Activated T-helper 17 cell treated with anti-CD3 and anti-CD28 coated beads, Interleukin-2, amount 50 U/mL, for 72 hours (primary cell): Measurements from ENCODE around the gene ADAMTS2. TPM values are rescaled to one million over a fixed set of nuclear protein-coding genes. Genes with fewer than 3 reads are reported as not detected.
"Not testable (repeated sequence)": the region's sequence is repeated elsewhere in the genome, so short reads cannot be mapped to it uniquely, and the experiment has no call there.

Experiments used
- ATAC-seq: fragments of 150-1000 bp; cut with Tn5 transposase; replicated peaks from 2 replicates; pipeline ENCODE4 v1.10.0; 2021; ENCODE audit warnings: mild to moderate bottlenecking, moderate library complexity
- H3K27ac Mint-ChIP-seq: one replicate; pipeline ENCODE4 v1.8.0; 2022; ENCODE audit warnings: mixed read lengths
- H3K27me3 Mint-ChIP-seq: one replicate; pipeline ENCODE4 v1.8.0; 2022; ENCODE audit warnings: mixed read lengths
- H3K36me3 Mint-ChIP-seq: one replicate; pipeline ENCODE4 v1.8.0; 2022; ENCODE audit warnings: low read depth, mild to moderate bottlenecking, mixed read lengths
- H3K4me1 Mint-ChIP-seq: one replicate; pipeline ENCODE4 v1.8.0; 2022; ENCODE audit warnings: mixed read lengths
- H3K4me3 Mint-ChIP-seq: one replicate; pipeline ENCODE4 v1.8.0; 2022; ENCODE audit warnings: mild to moderate bottlenecking, mixed read lengths
- H3K9me3 Mint-ChIP-seq: one replicate; pipeline ENCODE4 v1.8.0; 2022; ENCODE audit warnings: mixed read lengths
- total RNA-seq, 2 donors: library from RNA; stranded (reverse); gene quantifications; one replicate each; pipeline ENCODE4 v1.2.3, GENCODE V29; 2022

The ADAMTS2 gene
- total RNA-seq, 2 donors from 2014 or later, result not detected

DNA sequence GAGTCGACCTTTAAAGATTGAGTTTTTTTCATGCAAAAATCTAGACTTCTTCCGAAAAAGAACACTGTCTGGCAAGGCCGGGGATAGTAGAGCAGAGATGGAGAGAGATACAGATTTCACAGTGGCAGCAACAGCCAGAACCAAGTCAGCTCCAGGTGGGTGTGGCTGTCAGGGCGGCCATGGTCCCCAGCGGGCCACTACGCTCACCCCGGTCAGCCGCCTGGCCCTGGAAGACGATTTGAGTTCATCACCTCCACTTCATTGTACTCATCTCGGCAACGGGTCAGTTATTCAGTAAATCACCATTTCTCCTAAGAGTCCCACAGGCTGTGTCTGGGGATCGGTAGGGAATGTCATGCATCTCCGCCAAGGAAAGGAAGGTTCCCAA lies 232.1 kb downstream of the ADAMTS2 start:
- H3K4me1 Mint-ChIP-seq, result no peaks in the 10 kb centered on the region
- H3K4me3 Mint-ChIP-seq, result no peak overlapping the region
- no peaks in the 10 kb centered on the region for H3K27me3 Mint-ChIP-seq
- H3K36me3 Mint-ChIP-seq, result no peaks in the 10 kb centered on the region
- no peak overlapping the region for H3K27ac Mint-ChIP-seq
- no peak for ATAC-seq
- peaks cover 17% of the 10 kb centered on the region for H3K9me3 Mint-ChIP-seq

DNA sequence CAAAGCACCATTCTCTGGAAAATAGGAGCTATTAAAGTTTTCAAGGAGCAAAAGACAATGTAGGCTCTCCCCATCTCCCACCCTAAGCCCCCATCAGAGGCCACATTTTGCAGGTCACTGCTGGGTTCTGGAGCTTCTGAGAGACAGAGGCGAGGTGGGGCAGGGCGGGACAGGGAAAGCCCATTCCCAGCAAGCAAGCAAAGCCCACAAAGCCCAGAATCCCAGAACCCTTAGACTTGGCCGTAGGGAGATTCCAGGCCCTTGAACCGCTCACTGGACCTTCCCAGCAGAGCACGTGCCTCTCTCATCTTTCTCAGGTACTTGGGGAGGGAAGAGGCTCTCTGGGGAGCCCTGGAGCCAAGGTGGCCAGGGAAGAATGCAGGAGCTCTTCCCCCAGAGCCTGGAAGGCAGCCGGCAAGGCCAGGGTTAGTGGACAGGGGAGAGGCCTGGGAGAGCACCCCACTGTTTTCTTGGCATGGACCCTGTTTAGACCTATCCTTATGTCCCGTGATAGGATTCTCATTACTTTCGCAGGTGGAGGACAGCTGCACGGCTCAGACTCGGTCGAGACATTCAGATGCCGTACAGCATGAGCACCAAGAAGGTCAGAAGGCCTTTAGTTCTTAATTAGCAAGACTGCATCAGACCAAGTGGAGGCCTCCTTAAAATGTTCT lies 232.7 kb downstream of the ADAMTS2 start:
- no peak for ATAC-seq
- H3K9me3 Mint-ChIP-seq, result peaks cover 17% of the 10 kb centered on the region

DNA sequence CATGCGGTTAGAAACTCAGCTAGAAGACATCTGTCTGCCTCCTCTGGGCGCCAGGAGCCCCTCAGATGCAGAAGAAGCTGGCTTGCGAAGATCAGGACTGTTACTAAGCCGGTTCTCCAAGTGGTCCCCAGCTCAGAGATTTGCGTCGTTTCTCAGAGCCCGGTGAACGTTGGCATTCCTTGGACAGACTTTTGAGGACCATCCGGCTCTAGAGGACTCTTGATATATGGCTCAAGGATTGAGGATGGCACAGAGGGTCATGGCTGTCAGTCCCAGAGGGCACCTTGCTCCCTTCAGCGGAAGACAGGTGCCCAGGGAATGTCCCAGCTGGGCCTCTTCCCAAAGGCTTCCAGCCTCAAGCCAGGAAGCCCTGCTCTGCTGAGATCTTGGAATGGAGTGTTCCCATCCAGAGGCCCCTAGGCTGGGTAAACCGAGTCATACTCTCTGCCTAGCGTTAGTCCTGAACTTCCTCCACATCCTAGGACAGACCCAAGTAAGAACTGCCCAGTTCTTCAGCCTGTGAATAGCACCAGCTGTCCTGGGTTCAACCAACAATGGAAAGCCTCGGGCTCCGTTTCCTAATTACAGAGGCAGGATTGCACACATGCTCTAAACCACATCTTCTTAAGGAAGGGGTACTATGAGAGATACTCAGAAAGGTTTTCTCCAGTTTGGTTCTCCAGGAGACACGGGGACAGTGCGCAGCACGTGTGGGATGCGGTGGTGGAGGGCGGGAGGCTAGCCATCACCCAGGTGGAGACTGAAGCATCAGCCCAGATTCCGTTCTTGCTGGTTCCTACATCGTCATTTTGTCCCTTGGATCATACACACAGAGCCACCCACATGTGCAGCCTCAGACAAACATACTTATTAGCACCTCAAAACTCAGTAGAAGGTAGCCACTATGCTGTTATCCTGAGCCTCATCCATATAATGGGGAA lies 233.7 kb downstream of the ADAMTS2 start:
- Mint-ChIP-seq H3K9me3 (peaks cover 17% of the 10 kb centered on the region), H3K27ac (no peak overlapping the region), H3K36me3 (no peaks in the 10 kb centered on the region), H3K4me3 (no peak overlapping the region), H3K27me3 (no peaks in the 10 kb centered on the region), H3K4me1 (no peaks in the 10 kb centered on the region)
- ATAC-seq, result no peak

More for the DNA sequence above, 232.7 kb downstream of the ADAMTS2 start:
- Mint-ChIP-seq H3K4me1 (no peaks in the 10 kb centered on the region), H3K27ac (no peak overlapping the region), H3K4me3 (no peak overlapping the region), H3K27me3 (no peaks in the 10 kb centered on the region), H3K36me3 (no peaks in the 10 kb centered on the region)

- H3K27me3 Mint-ChIP-seq, result no peaks in the 10 kb centered on the region
- no peaks in the 10 kb centered on the region for H3K4me1 Mint-ChIP-seq
- H3K36me3 Mint-ChIP-seq, result no peaks in the 10 kb centered on the region
- peaks cover 17% of the 10 kb centered on the region for H3K9me3 Mint-ChIP-seq
- no peak for ATAC-seq
- H3K4me3 Mint-ChIP-seq, result no peak overlapping the region
- no peak overlapping the region for H3K27ac Mint-ChIP-seq
Measured at GRCh38 chr5:179110528-179110927, 234.7 kb downstream of the ADAMTS2 start.

DNA sequence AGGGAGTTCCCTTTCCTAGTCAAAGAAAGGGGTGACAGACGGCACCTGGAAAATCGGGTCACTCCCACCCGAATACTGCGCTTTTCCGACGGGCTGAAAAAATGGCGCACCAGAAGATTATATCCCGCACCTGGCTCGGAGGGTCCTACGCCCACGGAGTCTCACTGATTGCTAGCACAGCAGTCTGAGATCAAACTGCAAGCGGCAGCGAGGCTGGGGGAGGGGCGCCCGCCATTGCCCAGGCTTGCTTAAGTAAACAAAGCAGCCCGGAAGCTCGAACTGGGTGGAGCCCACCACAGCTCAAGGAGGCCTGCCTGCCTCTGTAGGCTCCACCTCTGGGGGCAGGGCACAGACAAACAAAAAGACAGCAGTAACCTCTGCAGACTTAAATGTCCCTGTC lies 244.0 kb downstream of the ADAMTS2 start:
- not testable (repeated sequence) for H3K4me1 Mint-ChIP-seq, H3K36me3 Mint-ChIP-seq, H3K27ac Mint-ChIP-seq, ATAC-seq, H3K4me3 Mint-ChIP-seq, H3K9me3 Mint-ChIP-seq, H3K27me3 Mint-ChIP-seq

GRCh38 chr5:179089502-179089901 lies 255.8 kb downstream of the ADAMTS2 start:
- ATAC-seq, result no peak
- H3K9me3 Mint-ChIP-seq, result peaks cover 50% of the 10 kb centered on the region
- no peak overlapping the region for H3K4me3 Mint-ChIP-seq
- H3K4me1 Mint-ChIP-seq, result no peaks in the 10 kb centered on the region
- H3K27ac Mint-ChIP-seq, result no peak overlapping the region
- no peaks in the 10 kb centered on the region for H3K27me3 Mint-ChIP-seq
- H3K36me3 Mint-ChIP-seq, result no peaks in the 10 kb centered on the region

DNA sequence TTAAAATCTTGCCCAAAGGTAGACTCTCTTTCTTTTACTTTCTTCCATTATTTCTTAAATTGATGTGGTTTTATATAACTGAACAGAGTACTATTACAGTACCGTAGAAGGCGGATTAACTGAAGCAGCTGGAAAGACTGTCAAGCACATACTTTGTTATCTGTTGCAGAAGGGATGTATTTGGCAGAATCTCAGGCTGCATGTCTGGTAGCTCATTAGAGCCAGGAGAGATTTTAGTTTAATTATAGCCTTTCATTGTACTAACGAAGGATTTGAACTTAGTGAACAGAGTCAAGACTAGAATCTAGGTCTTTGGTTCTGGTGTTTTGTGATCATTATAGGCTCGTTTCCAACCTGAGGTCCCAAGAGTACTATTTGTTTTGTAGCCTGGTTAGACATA lies 264.5 kb downstream of the ADAMTS2 start:
- Mint-ChIP-seq H3K27me3 (no peaks in the 10 kb centered on the region), H3K4me3 (no peak overlapping the region), H3K4me1 (no peaks in the 10 kb centered on the region), H3K9me3 (peaks cover 52% of the 10 kb centered on the region), H3K36me3 (peaks cover 45% of the 10 kb centered on the region), H3K27ac (no peak overlapping the region)
- ATAC-seq, result no peak

DNA sequence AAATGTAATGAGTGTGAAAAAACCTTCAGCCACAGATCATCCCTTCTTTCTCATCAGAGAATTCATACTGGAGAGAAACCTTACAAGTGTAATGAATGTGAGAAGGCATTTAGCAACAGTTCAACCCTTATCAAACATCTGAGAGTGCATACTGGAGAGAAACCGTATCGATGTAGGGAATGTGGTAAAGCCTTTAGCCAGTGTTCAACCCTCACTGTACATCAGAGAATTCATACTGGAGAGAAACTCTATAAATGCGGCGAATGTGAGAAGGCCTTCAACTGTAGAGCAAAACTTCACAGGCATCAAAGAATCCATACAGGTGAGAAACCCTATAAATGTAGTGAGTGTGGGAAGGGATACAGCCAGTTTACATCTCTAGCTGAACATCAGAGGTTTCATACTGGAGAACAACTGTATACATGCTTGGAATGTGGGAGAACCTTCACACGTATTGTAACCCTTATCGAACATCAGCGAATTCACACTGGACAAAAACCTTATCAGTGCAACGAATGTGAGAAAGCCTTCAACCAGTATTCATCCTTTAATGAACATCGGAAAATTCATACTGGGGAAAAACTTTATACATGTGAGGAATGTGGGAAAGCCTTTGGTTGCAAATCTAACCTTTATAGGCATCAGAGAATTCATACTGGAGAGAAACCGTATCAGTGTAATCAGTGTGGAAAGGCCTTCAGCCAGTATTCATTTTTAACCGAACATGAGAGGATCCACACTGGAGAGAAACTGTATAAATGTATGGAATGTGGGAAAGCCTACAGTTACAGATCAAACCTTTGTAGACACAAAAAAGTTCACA lies 265.9 kb downstream of the ADAMTS2 start:
- Mint-ChIP-seq H3K27me3 (no peaks in the 10 kb centered on the region), H3K9me3 (peaks cover 51% of the 10 kb centered on the region), H3K36me3 (peaks cover 53% of the 10 kb centered on the region)

DNA sequence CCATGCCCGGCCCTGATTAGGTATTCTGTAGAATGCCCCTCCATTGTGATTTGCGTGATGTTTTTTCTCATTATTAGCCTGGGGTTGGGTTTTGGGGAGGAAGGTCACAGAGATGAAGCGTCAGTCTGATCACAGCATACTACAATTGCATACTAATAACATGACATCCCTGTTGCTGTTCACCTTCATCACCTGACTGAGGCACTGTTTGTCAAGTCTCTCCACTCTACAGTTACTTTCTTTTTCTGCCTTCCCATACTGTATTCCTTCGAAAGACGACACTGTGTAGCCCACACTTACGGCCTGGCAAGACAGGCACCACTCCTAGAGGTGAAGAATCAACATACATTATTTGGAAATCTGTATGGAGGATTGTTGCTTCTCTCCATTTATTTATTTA lies 279.6 kb downstream of the ADAMTS2 start:
- Mint-ChIP-seq H3K27ac (no peak overlapping the region), H3K36me3 (peaks cover 86% of the 10 kb centered on the region), H3K4me3 (no peak overlapping the region), H3K4me1 (peaks cover 5% of the 10 kb centered on the region), H3K27me3 (no peaks in the 10 kb centered on the region), H3K9me3 (peaks cover 16% of the 10 kb centered on the region)
- no peak for ATAC-seq

More for the DNA sequence above, 265.9 kb downstream of the ADAMTS2 start:
- no peak for ATAC-seq
- Mint-ChIP-seq H3K4me1 (no peaks in the 10 kb centered on the region), H3K27ac (no peak overlapping the region), H3K4me3 (no peak overlapping the region)

GRCh38 chr5:179061025-179061424 lies 284.2 kb downstream of the ADAMTS2 start:
- peak overlapping the region; percentile 89 for H3K4me3 Mint-ChIP-seq
- no peak for ATAC-seq
- H3K9me3 Mint-ChIP-seq, result peaks cover 8% of the 10 kb centered on the region
- peaks cover 9% of the 10 kb centered on the region for H3K4me1 Mint-ChIP-seq
- H3K27ac Mint-ChIP-seq, result peak overlapping the region; percentile 19
- peaks cover 42% of the 10 kb centered on the region for H3K36me3 Mint-ChIP-seq
- H3K27me3 Mint-ChIP-seq, result no peaks in the 10 kb centered on the region

Other genes starting within 250 kb of the ADAMTS2 start
- gene RUFY1, start 205.1 kb upstream of the ADAMTS2 start, total RNA-seq, result 10 to 100 TPM; 39.1 to 41.5 TPM